GM18870 (cell line): Measurements from ENCODE around the gene XIRP1.

ENCODE experiments used
- ATAC-seq: cut with Tn5 transposase; IDR thresholded peaks from one replicate; pipeline ENCODE4 v1.9.1; 2021; ENCODE audit warnings: moderate library complexity; ENCODE audit not compliant: unreplicated experiment

XIRP1 gene

GRCh38 chr3:39168156-39168780, 24.1 kb downstream of the XIRP1 start:
- ATAC-seq = no peak

DNA sequence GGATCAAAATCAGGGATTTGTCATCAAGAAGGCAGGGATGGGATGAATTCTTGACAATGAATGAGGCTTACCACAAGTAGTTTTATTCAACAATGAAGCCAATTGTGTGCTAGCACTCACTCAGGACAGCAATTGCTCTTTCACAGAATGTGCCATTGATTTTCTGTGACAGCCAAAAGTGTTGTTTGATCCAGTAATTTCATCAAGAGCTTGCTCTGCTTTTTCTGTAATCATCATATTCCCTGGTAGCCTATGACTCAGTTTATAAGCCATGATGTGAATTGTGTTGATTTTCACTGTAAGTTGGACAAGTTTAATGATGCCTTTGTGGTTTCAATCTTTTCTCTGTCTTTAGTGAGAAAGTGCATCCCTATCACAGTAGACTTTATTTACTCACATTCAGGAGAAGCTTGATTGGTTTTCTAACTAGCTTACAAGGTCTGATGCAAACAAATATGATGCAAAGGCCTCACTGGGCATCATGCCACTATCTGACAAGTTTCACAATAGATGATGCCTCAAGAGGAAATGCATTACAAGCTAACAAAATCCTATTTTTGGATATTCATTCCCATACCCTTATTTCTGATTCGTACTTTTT, 25.4 kb downstream of the XIRP1 start:
- no peak for ATAC-seq

DNA sequence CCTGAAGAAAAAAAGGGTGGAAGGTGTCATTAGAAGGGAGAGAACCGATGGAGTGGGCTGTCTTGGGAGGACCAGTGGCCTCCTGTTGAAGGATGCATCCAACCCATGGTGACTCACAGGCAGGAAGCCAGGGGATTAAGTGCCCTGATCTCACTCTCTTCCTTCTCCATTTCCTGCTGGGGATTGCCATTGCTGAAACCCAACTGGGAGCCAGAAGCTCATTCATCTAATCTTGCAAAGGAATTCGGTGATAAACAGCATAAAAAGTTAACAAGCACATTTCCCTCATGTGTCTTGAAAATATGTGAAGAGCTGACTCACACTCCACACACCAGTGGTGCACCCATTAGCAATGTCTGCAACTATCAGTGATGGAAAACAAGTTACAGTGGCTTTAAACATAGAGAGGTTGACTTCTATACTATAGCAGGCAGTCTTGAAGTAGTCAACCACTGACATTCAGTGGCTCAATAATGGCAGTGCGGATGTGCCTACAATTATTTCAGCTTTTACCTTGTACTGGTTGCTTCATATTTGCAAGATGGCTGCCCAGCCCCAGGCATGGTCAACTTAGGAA, 26.2 kb downstream of the XIRP1 start:
- no peak for ATAC-seq

- ATAC-seq = no peak
Measured at GRCh38 chr3:39165518-39165917, 26.9 kb downstream of the XIRP1 start.

DNA sequence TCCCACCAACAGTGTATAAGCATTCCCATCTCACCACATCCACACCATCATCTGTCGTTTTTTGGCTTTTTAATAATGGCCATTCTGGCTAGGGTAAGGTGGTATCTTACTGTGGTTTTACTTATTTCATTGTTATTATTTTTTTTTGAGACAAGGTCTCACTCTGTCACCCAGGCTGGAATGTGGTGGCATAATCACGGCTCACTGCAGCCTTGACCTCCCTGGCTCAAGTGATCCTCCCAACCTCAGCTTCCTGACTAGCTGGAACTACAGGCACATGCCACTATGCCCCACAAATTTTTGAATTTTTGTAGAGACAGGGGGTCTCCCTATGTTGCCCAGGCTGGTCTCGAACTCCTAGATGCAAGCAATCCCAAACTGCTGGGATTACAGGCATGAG, 28.0 kb downstream of the XIRP1 start:
- ATAC-seq = no peak

DNA sequence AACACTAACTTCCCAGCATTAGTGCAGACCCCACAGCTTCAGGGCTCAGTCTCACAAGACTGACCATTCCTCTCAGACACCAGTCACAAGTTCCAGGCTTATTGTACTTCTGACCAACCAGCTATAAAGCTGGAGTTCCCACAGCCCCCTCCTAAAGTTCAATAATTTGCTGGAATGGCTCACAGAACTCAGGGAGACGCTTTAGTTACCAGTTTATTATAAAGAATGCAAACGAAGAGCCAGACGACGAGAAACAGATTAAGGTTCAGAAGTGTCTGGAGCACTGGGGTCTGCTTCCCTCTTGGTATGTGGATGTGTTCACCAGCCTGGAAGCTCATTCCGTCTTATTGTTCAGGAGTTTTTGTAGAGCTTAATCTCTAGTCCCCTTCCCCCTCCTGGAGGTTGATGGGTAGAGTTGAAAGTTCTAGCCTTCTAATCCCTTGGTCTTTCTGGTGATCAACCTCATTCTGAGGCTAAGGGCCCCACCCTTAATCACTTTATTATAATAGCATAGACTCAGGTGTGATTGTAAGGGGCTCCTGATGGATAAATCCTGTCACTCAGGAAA, 34.2 kb downstream of the XIRP1 start:
- ATAC-seq = no peak

GRCh38 chr3:39157359-39157758, 35.0 kb downstream of the XIRP1 start:
- no peak for ATAC-seq

DNA sequence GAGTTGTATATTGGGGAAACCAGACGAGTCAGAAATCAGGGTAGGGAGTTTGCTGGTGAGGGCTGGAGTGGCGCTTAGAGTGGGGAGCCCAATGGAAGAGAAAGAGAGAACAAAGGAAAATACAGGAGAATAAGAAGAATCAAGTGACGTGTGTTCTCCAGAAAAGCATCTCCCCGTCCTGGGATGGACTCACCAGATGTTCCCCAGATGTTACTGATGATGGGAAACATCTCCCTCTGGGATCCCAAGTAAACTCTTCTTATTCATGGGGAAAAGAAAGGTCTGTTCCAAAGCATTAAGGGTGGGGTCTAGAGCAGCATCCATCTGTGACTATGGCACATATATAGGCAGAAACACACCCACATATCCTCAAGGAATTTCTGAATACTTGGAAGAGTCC, 36.0 kb downstream of the XIRP1 start:
- ATAC-seq = no peak

GRCh38 chr3:39154280-39155021, 37.9 kb downstream of the XIRP1 start:
- no peak for ATAC-seq

DNA sequence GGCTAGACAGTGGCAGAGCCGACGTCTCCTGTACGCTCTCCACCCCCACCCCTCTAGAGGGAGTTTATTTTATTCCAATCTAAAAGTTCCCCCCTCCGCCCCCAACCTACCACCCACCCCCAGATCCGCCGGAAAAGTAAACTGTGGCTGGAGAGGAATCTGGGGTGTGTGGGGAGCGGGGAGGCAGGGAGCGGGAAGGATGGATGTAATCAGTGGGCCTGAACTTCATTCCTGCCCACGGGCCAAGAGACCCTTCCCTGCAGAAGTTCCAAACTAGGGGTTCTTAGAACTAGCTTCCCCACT, 38.5 kb downstream of the XIRP1 start:
- no peak for ATAC-seq

DNA sequence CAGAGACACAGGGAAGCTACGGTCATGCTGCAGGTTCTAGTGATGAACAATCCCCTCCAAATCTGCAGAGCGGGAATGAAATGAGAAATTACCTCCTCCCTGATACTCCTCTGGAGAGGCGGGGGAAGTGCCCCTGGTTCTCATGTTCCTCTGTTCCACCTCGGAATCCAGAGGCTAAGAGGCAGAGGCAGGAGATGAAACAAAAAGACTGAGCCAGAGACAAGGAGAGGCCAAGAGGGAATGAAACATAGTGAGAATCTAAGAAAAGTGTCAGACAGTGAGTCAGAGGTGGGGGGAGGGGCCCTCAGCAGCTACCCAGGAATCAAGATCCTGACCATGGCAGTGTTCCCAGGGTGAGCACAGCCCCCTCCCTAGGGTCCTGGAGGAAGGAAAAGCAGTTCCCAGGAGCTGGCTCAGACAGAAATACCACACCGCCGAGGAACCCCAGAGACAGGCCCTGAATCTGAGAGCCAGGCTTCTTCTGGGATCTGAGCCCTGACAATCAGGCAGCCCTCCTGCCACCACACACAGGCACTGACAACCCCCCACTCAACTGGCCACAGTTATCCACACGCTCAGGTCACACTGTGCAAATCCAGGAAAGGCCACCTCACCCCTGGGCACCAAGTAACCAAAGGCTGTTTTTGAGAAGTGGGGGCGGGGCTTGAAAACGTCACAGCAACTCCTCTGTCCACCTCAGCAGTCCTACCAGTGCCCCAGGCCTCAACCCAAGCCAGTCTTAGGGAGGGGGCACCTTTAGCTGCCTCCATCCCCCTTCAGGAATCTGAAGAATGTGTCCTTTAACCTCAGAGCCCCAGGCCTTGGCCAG, 41.4 kb downstream of the XIRP1 start:
- no peak for ATAC-seq

DNA sequence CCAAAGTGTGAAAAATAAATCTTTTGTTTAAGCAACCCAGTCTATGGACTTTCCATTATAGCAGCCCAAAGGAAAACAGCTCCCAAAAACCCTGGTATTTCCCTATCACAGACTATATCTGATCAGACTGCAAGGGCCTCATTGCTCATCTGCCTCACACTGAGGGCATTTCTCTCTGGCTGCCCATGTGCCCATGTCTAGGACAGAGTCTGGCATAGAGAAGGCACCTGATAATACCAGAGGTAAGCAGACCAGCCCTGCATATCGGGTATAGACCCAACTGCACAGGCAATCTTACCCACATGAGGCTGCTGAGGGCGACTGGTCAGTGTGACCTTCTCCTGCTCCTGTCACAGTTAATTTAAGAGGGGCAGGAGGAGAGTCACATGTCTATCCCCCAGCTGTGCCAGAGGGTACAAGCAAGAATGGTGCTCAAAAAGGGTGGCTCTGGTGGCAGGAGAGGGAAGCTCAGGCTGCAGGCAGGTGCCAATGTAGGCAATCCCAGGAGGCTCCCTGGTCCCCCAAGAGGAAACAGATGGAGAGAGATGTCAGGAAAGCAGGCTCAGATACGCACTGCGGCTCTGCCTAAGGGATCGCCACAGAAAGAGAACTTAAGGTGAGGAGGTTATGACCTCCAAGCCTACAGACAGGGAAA, 42.1 kb downstream of the XIRP1 start:
- no peak for ATAC-seq

GRCh38 chr3:39149498-39150147, 42.8 kb downstream of the XIRP1 start:
- ATAC-seq = no peak

GRCh38 chr3:39149059-39149455, 43.3 kb downstream of the XIRP1 start:
- peak; percentile 21 for ATAC-seq

- no peak for ATAC-seq
Measured at GRCh38 chr3:39148435-39149058, 43.8 kb downstream of the XIRP1 start.

- ATAC-seq = peak; percentile 23
Measured at GRCh38 chr3:39147711-39148434, 44.5 kb downstream of the XIRP1 start.

- ATAC-seq = no peak
Measured at GRCh38 chr3:39146611-39147591, 45.5 kb downstream of the XIRP1 start.

- no peak for ATAC-seq
Measured at GRCh38 chr3:39146083-39146501, 46.3 kb downstream of the XIRP1 start.
